GM19324 (cell line): Measurements from ENCODE around the gene LIPT1.
"Not testable (repeated sequence)": the region's sequence is repeated elsewhere in the genome, so short reads cannot be mapped to it uniquely, and the experiment has no call there.

Experiments
- ATAC-seq: cut with Tn5 transposase; IDR thresholded peaks from one replicate; pipeline ENCODE4 v1.9.1; 2021; ENCODE audit warnings: mild to moderate bottlenecking, moderate library complexity; ENCODE audit not compliant: unreplicated experiment, low FRiP score

Gene LIPT1

GRCh38 chr2:99154643-99155536 is at the start of gene LIPT1, which contains the start of gene TSGA10:
Gene LIPT1, plus strand, starts transcription at chr2:99154967. Its CDS starts 6,991 bp downstream, at chr2:99161958.
Gene TSGA10, minus strand, starts transcription at chr2:99154942. Its CDS starts 45,503 bp downstream, at chr2:99109439.
- peak; percentile 99 for ATAC-seq

GRCh38 chr2:99106913-99107312 is 47.9 kb upstream of the LIPT1 start:
- ATAC-seq: no peak

GRCh38 chr2:99111236-99111635 is 43.5 kb upstream of the LIPT1 start:
- ATAC-seq: no peak

- ATAC-seq: no peak
Observed at GRCh38 chr2:99111945-99112344, 42.8 kb upstream of the LIPT1 start.

GRCh38 chr2:99112617-99113016 is 42.1 kb upstream of the LIPT1 start:
- no peak for ATAC-seq

- ATAC-seq: no peak
Observed at GRCh38 chr2:99127981-99128380, 26.8 kb upstream of the LIPT1 start.

GRCh38 chr2:99135044-99135556 is 19.7 kb upstream of the LIPT1 start:
- not testable (repeated sequence) for ATAC-seq

GRCh38 chr2:99139003-99139402 is 15.8 kb upstream of the LIPT1 start:
- ATAC-seq: no peak

GRCh38 chr2:99140056-99140859 is 14.5 kb upstream of the LIPT1 start:
- ATAC-seq: no peak

- peak; percentile 38 for ATAC-seq
Observed at GRCh38 chr2:99140860-99141109, 14.0 kb upstream of the LIPT1 start.

- ATAC-seq: peak; percentile 93
Observed at GRCh38 chr2:99141110-99142108, 13.4 kb upstream of the LIPT1 start, which contains the start of gene C2orf15. Gene C2orf15, plus strand, starts transcription at chr2:99141707. Its CDS starts 8,852 bp downstream, at chr2:99150559.

- ATAC-seq: no peak
Observed at GRCh38 chr2:99150706-99151105, 4.1 kb upstream of the LIPT1 start.

GRCh38 chr2:99152199-99152895 is 2.4 kb upstream of the LIPT1 start:
- no peak for ATAC-seq

- ATAC-seq: no peak
Observed at GRCh38 chr2:99153921-99154604, 704 bp upstream of the LIPT1 start.

- ATAC-seq: no peak
Observed at GRCh38 chr2:99156891-99157290, 2.1 kb downstream of the LIPT1 start.

- no peak for ATAC-seq
Observed at GRCh38 chr2:99158599-99158998, 3.8 kb downstream of the LIPT1 start.

- no peak for ATAC-seq
Observed at GRCh38 chr2:99159594-99159993, 4.8 kb downstream of the LIPT1 start.

GRCh38 chr2:99166218-99166617 is 11.5 kb downstream of the LIPT1 start:
- no peak for ATAC-seq

GRCh38 chr2:99169534-99169933 is 14.8 kb downstream of the LIPT1 start:
- no peak for ATAC-seq
